GM21723 (cell line): ENCODE results near the gene SIL1.
"Not testable (repeated sequence)": the region's sequence is repeated elsewhere in the genome, so short reads cannot be mapped to it uniquely, and the experiment has no call there.

ENCODE experiments used
- ATAC-seq: cut with Tn5 transposase; IDR thresholded peaks from one replicate; pipeline ENCODE4 v1.9.1; 2021; ENCODE audit warnings: mild to moderate bottlenecking, moderate library complexity; ENCODE audit not compliant: unreplicated experiment

The SIL1 gene

GRCh38 chr5:139177809-139178588 lies 20.2 kb downstream of the SIL1 start:
- ATAC-seq = no peak

- ATAC-seq = not testable (repeated sequence)
Observed at GRCh38 chr5:139177281-139177680, 20.9 kb downstream of the SIL1 start.

GRCh38 chr5:139174382-139174781 lies 23.8 kb downstream of the SIL1 start:
- ATAC-seq = not testable (repeated sequence)

- no peak for ATAC-seq
Observed at GRCh38 chr5:139171779-139172404, 26.3 kb downstream of the SIL1 start.

GRCh38 chr5:139167952-139168720 lies 30.0 kb downstream of the SIL1 start:
- ATAC-seq = no peak

GRCh38 chr5:139167533-139167932 lies 30.6 kb downstream of the SIL1 start:
- no peak for ATAC-seq

- ATAC-seq = no peak
Observed at GRCh38 chr5:139167063-139167462, 31.1 kb downstream of the SIL1 start.

GRCh38 chr5:139164897-139165296 lies 33.3 kb downstream of the SIL1 start:
- ATAC-seq = not testable (repeated sequence)

DNA sequence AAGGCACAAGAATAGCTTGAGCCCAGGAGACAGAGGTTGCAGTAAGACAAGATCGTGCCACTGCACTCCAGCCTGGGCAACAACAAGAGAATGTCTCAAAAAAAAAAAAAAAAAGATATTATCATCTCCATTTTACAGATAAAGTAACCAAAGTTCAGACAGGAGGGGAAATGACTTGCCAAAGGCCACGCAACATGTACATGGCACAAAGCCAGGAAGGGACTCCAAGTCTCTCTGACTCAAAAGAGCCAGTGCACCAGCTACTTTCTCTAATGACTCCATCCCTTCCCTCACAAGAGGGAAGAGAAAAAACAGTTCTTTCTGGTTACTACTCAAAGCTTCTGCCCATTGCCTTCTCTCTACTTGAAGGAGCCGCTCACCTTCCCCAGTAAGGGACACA lies 34.1 kb downstream of the SIL1 start:
- ATAC-seq = no peak

GRCh38 chr5:139162448-139162847 lies 35.7 kb downstream of the SIL1 start:
- ATAC-seq = no peak

- ATAC-seq = no peak
Observed at GRCh38 chr5:139158791-139159190, 39.4 kb downstream of the SIL1 start.

DNA sequence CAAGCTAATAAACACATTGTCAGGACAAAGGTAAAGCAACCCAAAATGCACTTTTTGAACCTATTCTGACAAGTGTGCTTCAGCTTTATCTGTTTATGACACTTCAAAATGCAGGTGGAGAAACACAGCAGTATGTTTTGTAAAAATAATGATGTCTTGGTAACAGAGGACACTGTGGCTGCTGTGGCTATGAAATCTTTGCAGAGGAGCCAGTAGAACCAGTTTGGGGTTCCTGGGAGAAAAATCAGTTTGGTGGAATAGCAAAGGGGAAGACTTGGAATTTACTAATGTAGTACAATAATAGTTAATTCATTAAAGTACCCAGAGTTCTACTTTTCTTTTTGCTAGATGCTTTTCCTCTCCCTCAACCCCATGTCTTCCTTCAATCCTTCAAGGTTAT lies 40.6 kb downstream of the SIL1 start:
- ATAC-seq = no peak

DNA sequence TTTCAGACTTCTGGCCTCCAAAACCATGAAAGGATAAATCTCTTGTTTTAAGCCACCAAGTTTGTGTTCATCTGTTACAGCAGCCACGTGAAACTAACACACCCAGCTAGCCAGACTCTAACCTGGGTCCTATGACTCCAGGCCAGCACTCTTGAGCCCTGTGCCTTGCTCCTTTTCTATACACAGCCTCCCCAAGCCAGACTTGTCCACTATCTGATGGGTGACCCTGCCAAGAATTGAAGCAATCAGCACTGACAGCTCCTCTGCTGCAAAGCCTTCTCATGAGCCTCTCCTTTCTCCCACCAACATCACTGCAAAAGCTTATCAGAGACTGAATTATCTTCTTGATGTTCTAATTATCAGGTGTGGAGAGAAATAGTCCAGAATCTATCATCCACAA lies 41.4 kb downstream of the SIL1 start:
- no peak for ATAC-seq

DNA sequence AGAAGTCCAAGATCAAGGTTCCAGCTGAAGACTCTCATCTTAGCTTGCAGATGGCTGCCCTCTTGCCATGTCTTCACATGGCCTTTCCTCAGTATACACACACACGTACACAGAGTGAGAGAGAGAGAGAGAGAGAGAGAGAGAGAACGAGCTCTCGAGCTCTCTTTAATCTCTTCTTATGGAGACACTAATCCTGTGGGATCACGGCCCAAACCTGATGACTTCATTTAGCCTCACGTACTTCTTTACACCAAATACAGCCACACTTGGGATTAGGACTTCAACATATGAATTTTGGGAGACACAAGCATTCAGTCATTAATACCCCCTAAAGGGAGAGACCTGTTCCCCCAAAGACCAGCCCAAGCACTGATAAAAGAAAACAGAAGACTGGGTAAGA lies 42.8 kb downstream of the SIL1 start:
- ATAC-seq = no peak

- no peak for ATAC-seq
Observed at GRCh38 chr5:139151902-139152301, 46.3 kb downstream of the SIL1 start.

GRCh38 chr5:139150367-139150999 lies 47.7 kb downstream of the SIL1 start:
- ATAC-seq = no peak

DNA sequence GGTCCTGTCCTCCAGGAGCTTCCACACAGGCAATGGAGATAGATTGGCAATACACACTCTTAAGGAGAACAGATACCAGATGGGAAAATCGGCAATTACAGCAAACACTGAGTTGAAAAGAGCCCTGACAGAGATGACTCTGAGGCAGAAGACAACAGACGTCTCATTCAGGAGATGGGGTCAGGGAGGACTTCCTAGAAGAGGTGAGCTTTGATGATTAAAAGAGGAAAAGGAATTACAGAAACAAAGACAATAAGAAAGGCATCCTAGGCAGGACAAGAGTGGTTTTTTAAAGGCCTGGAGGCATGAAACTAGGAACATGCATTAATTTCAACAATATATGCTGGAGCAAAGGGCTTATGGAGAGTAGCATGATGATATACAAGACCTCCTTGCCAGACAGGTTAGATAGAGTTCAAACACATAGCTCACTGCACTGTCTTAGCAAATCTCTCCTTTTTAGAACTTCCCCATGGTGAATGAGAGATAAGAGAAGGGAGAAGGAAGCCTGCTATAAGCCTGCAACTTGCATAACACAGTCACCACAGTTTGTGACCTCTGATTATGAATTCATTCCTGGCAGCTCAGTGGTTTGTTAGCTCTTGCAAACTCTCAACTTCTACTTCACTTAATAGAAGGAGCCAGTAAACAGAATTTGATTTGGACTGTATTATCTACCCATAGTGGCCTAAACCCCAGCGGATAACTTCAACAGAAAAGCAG lies 48.5 kb downstream of the SIL1 start:
- no peak for ATAC-seq

- ATAC-seq = no peak
Observed at GRCh38 chr5:139148986-139149385, 49.2 kb downstream of the SIL1 start.

DNA sequence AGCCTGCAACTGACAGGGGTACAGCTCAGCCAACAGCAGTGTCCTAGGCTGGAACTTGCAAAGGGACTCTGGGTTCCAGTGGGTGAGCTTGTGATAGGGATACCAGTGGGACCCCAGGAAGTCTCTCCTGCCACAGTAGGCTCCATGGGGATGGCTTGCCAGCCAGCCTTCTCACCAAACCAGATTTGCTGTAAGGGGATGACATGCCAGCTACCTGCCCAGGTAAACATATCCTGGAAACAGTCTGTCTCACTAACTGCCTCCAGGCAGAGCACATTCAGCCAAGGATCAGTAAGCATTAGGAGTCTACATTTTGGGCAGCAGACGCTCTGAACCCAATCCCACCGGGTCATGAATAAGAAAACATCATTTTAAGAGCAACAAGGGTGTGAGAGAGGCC lies 49.9 kb downstream of the SIL1 start:
- ATAC-seq = no peak

DNA sequence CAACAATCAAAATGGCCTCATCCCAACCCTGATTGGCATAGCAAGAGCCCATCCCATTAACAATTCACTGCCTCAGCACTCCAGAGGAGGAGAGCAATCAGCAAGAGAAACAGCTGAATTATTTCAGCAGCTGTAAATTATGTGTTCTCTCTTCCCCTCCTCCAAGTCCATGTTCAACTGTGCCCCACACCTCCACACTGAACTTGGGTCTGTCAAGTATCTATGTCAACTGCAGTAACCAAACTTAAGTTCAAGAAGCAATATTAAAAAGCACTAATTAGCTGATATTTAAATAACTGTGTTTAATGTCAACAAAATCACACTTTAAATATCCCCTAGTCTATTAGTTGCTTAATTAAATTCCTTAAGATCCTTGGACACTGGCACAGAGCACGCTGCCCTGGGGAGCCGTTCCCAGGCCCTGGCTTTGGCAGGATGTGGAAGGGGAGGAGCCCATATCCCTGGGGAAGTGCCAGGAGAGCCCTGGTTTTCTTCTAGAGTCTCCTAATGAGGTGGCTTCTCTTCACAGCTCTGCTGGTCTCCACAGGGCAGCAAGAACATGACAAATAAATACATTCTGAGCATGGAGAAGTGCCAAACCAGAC lies 50.6 kb downstream of the SIL1 start:
- no peak for ATAC-seq
